GM12878 (cell line): ENCODE results near the gene SPRY4. TPM values are rescaled to one million over a fixed set of nuclear protein-coding genes. Genes with fewer than 3 reads are reported as not detected.

Experiments
- ATAC-seq: fragments of 200-7000 bp; cut with Tn5 transposase; 3 replicates; pipeline ENCODE4 v1.9.1; 2020; ENCODE audit warnings: mild to moderate bottlenecking, moderate library complexity
- BruUV-seq: library from RNA; stranded (reverse); fragments of 400-500 nt; replicated peaks from 2 replicates; lab custom pipeline; 2021; lab: Mats Ljungman, UMichigan
- CTCF ChIA-PET: fragments of 300-600 bp; sonication (Branson Sonifier 250); formaldehyde crosslinking; extraction: SDS; loops from one replicate; lab custom pipeline; 2021; ENCODE audit warnings: inconsistent platforms; lab: Yijun Ruan, JAX
- POLR2A ChIA-PET: fragments of 350-600 bp; formaldehyde crosslinking; extraction: SDS; loops from one replicate; lab custom pipeline; 2021; ENCODE audit warnings: inconsistent platforms; lab: Charles Lee
- RAD21 ChIA-PET: fragments of 300-600 bp; sonication (Branson Sonifier 250); formaldehyde crosslinking; loops from one replicate; lab custom pipeline; 2023; ENCODE audit warnings: antibody characterized with exemption; ENCODE audit not compliant: unreplicated experiment; lab: Charles Lee
- SMC1A ChIA-PET: fragments of 300-600 bp; sonication (Branson Sonifier 250); formaldehyde crosslinking; loops from one replicate; lab custom pipeline; 2023; ENCODE audit not compliant: unreplicated experiment, uncharacterized antibody; lab: Charles Lee
- DNase-seq: peaks from one replicate; pipeline ENCODE4 v3.0.0-alpha.2; 2011; ENCODE audit warnings: low read depth, low spot score
- FAIRE-seq: peaks from 3 replicates; lab custom pipeline; 2011; peaks lifted over from hg19 to GRCh38; lab: Jason Lieb, UNC
- H2AFZ ChIP-seq: 2 replicates; pipeline ENCODE4 v1.6.0; 2011; ENCODE audit warnings: low read depth, low read length, control low read depth; ENCODE audit not compliant: control insufficient read depth
- H3K27ac ChIP-seq: 2 replicates; pipeline ENCODE4 v1.5.1; 2011; ENCODE audit warnings: control low read depth; ENCODE audit not compliant: control insufficient read depth, insufficient read depth
- H3K27me3 ChIP-seq, 2 experiments: replicated peaks in 1 of 2; 2 replicates each; pipeline versions ENCODE4 v1.6.0 to v1.6.1; 2011; ENCODE audit warnings: low read length in 1 of 2; ENCODE audit not compliant: control insufficient read depth in 2 of 2, insufficient read depth in 2 of 2
- H3K36me3 ChIP-seq, 2 experiments: 2 replicates each; pipeline ENCODE4 v1.5.1; 2011; ENCODE audit warnings: low read length in 1 of 2; ENCODE audit not compliant: control insufficient read depth in 2 of 2, insufficient read depth in 2 of 2
- H3K4me1 ChIP-seq: 2 replicates; pipeline ENCODE4 v1.6.1; 2011; ENCODE audit warnings: mild to moderate bottlenecking, low read length, moderate library complexity, mixed read lengths; ENCODE audit not compliant: control insufficient read depth, insufficient read depth
- H3K4me2 ChIP-seq: 2 replicates; pipeline ENCODE4 v1.6.0; 2011; ENCODE audit warnings: control low read depth; ENCODE audit not compliant: control insufficient read depth, insufficient read depth
- H3K4me3 ChIP-seq: fragments of 200-600 bp; sonication (generic); 2 replicates; pipeline ENCODE4 v1.5.1; 2016
- H3K79me2 ChIP-seq: 2 replicates; pipeline ENCODE4 v1.6.0; 2011; ENCODE audit warnings: low read length; ENCODE audit not compliant: control insufficient read depth, insufficient read depth
- H3K9ac ChIP-seq: 2 replicates; pipeline ENCODE4 v1.8.0; 2011; ENCODE audit warnings: low read length, control low read depth, mixed read lengths; ENCODE audit not compliant: control insufficient read depth, insufficient read depth
- H3K9me3 ChIP-seq: replicated peaks from 3 replicates; pipeline ENCODE4 v1.5.1; 2011; ENCODE audit warnings: mild to moderate bottlenecking, low read length; ENCODE audit not compliant: control insufficient read depth, insufficient read depth
- H4K20me1 ChIP-seq: 2 replicates; pipeline ENCODE4 v1.6.0; 2011; ENCODE audit not compliant: control insufficient read depth, insufficient read depth
- CBX5 ChIP-seq: sonication (generic); IDR thresholded peaks from 2 replicates; pipeline ENCODE4 v1.6.1; 2016; ENCODE audit warnings: low read depth, moderate library complexity, mild to moderate bottlenecking, inconsistent platforms
- E2F8 ChIP-seq: fragments of 450-650 bp; IDR thresholded peaks from 2 replicates; pipeline ENCODE4 v1.6.1; 2018; ENCODE audit warnings: mild to moderate bottlenecking, low read depth, moderate library complexity; ENCODE audit not compliant: partially characterized antibody
- FOXM1 ChIP-seq: IDR thresholded peaks from 2 replicates; pipeline ENCODE4 v1.6.1; 2012; ENCODE audit warnings: low read depth, mild to moderate bottlenecking, inconsistent platforms, low read length, moderate library complexity
- IRF4 ChIP-seq: IDR thresholded peaks from 2 replicates; pipeline ENCODE4 v1.6.1; 2011; ENCODE audit warnings: low read depth, low read length
- KDM1A ChIP-seq: fragments of 200-600 bp; sonication (generic); IDR thresholded peaks from 2 replicates; pipeline ENCODE4 v1.6.1; 2016; ENCODE audit warnings: borderline replicate concordance
- MEF2A ChIP-seq: IDR thresholded peaks from 2 replicates; pipeline ENCODE4 v1.6.1; 2011; ENCODE audit warnings: low read depth, mild to moderate bottlenecking, low read length, moderate library complexity; ENCODE audit not compliant: insufficient read depth
- NFXL1 ChIP-seq: fragments of 450-650 bp; IDR thresholded peaks from 2 replicates; pipeline ENCODE4 v1.6.1; 2017; ENCODE audit warnings: antibody characterized with exemption, mild to moderate bottlenecking, borderline replicate concordance
- PBX3 ChIP-seq: IDR thresholded peaks from 2 replicates; pipeline ENCODE4 v1.6.1; 2011; ENCODE audit warnings: mild to moderate bottlenecking, low read depth, low read length, moderate library complexity; ENCODE audit not compliant: insufficient replicate concordance
- RAD21 ChIP-seq: IDR thresholded peaks from 2 replicates; pipeline ENCODE4 v1.6.1; 2011; ENCODE audit warnings: mild to moderate bottlenecking, low read depth, low read length, moderate library complexity; ENCODE audit not compliant: insufficient read depth
- SIX5 ChIP-seq: IDR thresholded peaks from 2 replicates; pipeline ENCODE4 v1.6.1; 2011; ENCODE audit warnings: mild to moderate bottlenecking, low read depth, low read length, moderate library complexity; ENCODE audit not compliant: severe bottlenecking
- STAT1 ChIP-seq: fragments of 450-650 bp; conservative IDR thresholded peaks from 2 replicates; pipeline ENCODE4 v1.6.1; 2014; ENCODE audit warnings: antibody characterized with exemption, mild to moderate bottlenecking
- SUPT20H ChIP-seq: IDR thresholded peaks from 2 replicates; pipeline ENCODE4 v1.6.1; 2011; ENCODE audit warnings: low read depth, mild to moderate bottlenecking, low read length, moderate library complexity, borderline replicate concordance; ENCODE audit not compliant: control insufficient read depth
- WRNIP1 ChIP-seq: IDR thresholded peaks from 2 replicates; pipeline ENCODE4 v1.6.1; 2011; ENCODE audit warnings: low read depth, low read length, improper control_type of control experiment, borderline replicate concordance
- ZNF207 ChIP-seq: fragments of 450-650 bp; IDR thresholded peaks from 2 replicates; pipeline ENCODE4 v1.6.1; 2014; ENCODE audit warnings: antibody characterized with exemption, mild to moderate bottlenecking, borderline replicate concordance
- WGBS: methylation state at CpG from one replicate; pipeline ENCODE4 v1.1.6; 2016; ENCODE audit warnings: low lambda C conversion rate; ENCODE audit not compliant: insufficient replicate concordance, insufficient coverage; ENCODE audit errors: missing lambda C conversion rate; 5-methylcytosine and 5-hydroxymethylcytosine counted together
- in situ Hi-C: fragments of 300-500 bp; cut with MboI; formaldehyde crosslinking; loops from 9 replicates; pipeline ENCODE4 v1.14.3; 2018; ENCODE audit warnings: mixed read lengths
- intact Hi-C: fragments of 100-400 bp; cut with micrococcal nuclease; formaldehyde crosslinking; loops from one replicate; pipeline ENCODE4 v1.14.2; 2022; ENCODE audit not compliant: unreplicated experiment
- polyA plus RNA-seq, 11 experiments: library from polyadenylated mRNA; depleted of rRNA in 4 of 11; unstranded in 6 of 11; stranded (reverse) in 5 of 11; fragments of >200 nt; fragmentation: Nextera tagmentation in 4 of 11; fragmentation: Illumina TruSeq in 1 of 11; extraction: Ambion mirVana in 4 of 11; extraction: Trizol in 1 of 11; gene quantifications; 1 replicate in 1 of 11; 2 replicates in 10 of 11; pipeline versions ENCODE4 v1.2.1 to v1.2.3, GENCODE V29; 2011 to 2016; ENCODE audit warnings: inconsistent platforms in 2 of 11, missing spikeins in 2 of 11, low read depth in 1 of 11
- total RNA-seq, 4 experiments: library from RNA; depleted of rRNA in 3 of 4; stranded (reverse); fragments of >200 nt in 3 of 4; fragmentation: Illumina TruSeq in 1 of 4; extraction: Trizol in 1 of 4; gene quantifications; 2 replicates each; pipeline versions ENCODE4 v1.2.1 to v1.2.3, GENCODE V29; 2013 to 2021

The SPRY4 gene
- total and polyA plus RNA-seq, 10 of the 15 experiments (the other 5 are each of a cell fraction or from before 2014, with no cell fraction given) = 0.04 to 1.4 (median 0.18) TPM; not detected in 1

GRCh38 chr5:142320430-142320738, 4.4 kb downstream of the SPRY4 start:
- H4K20me1 ChIP-seq = no peaks in the 10 kb centered on the region
- peak overlapping the region; percentile 50 for H3K27ac ChIP-seq
- ChIA-PET RAD21 (interaction anchor here (0.6 to 1.1 kb wide), 4 partner anchors 9 to 686 kb away, joined by 3 to 5 read pairs (median 3); no protein-coding TSS in a partner anchor), SMC1A (interaction anchor here (0.7 to 1.4 kb wide), 9 partner anchors 8 to 267 kb away, joined by 3 to 5 read pairs (median 3); no protein-coding TSS in a partner anchor), CTCF (interaction anchor here (0.6 to 1.0 kb wide), 4 partner anchors 41 to 190 kb away, joined by 3 to 4 read pairs (median 3); no protein-coding TSS in a partner anchor), POLR2A (interaction anchor here (1.7 kb wide), 1 partner anchor 37 kb away, joined by 4 read pairs; no protein-coding TSS in a partner anchor)
- DNase-seq (no peak), ATAC-seq (no peak), FAIRE-seq (no peak)
- peak overlapping the region; percentile 20; the same call in 1 of the 2 replicates for H3K9ac ChIP-seq
- peaks cover 13% of the 10 kb centered on the region for H3K4me1 ChIP-seq
- no peak for TF ChIP-seq E2F8
- no peak for TF ChIP-seq NFXL1
- TF ChIP-seq IRF4 = no peak
- TF ChIP-seq MEF2A = no peak
- no peak for TF ChIP-seq ZNF207
- no peak for TF ChIP-seq SUPT20H
- TF ChIP-seq FOXM1 = no peak
- TF ChIP-seq KDM1A = no peak
- TF ChIP-seq PBX3 = no peak
- no peak for TF ChIP-seq SIX5
- no peak for TF ChIP-seq WRNIP1
- TF ChIP-seq CBX5 = no peak
- no peak for TF ChIP-seq STAT1
- no peak for TF ChIP-seq RAD21
- no peaks in the 10 kb centered on the region for H3K9me3 ChIP-seq
- intact Hi-C loops (loop anchor here (5.0 kb wide), 1 partner anchor 98 kb away; no protein-coding TSS in a partner anchor), in situ Hi-C loops (no loop called here)
- H3K27me3 ChIP-seq = peaks cover 0 to 4% of the 10 kb centered on the region in 2 experiments; a peak in 1 of 4 replicates
- peaks cover 10% of the 10 kb centered on the region for H3K79me2 ChIP-seq
- peak overlapping the region; percentile 57 for H3K4me2 ChIP-seq
- peak overlapping the region; percentile 50; the same call in 1 of the 2 replicates for H3K4me3 ChIP-seq
- WGBS = 49% methylated on average over 4 of the region's 4 CpGs
- peak overlapping the region; percentile 35 for H2AFZ ChIP-seq
- H3K36me3 ChIP-seq = no peaks in the 10 kb centered on the region
- no TSS peak for BruUV-seq
